Spinal cord (tissue), 10 donors: ENCODE results near the gene ST7L. TPM values are rescaled to one million over a fixed set of nuclear protein-coding genes. Genes with fewer than 3 reads are reported as not detected.

Experiments
- DNase-seq, 6 donors: peaks; one replicate each; pipeline versions ENCODE4 v3.0.0 to v3.0.0-alpha.2; 2013 to 2015; ENCODE audit warnings: low spot score in 6 of 6, low read depth in 4 of 6
- H3K27ac ChIP-seq: one replicate; pipeline ENCODE4 v1.5.1; 2013; ENCODE audit warnings: low read depth, low read length, control low read depth
- H3K27me3 ChIP-seq: one replicate; pipeline ENCODE4 v1.6.1; 2013; ENCODE audit warnings: low read length; ENCODE audit not compliant: control insufficient read depth, insufficient read depth
- H3K36me3 ChIP-seq: one replicate; pipeline ENCODE4 v1.6.1; 2013; ENCODE audit warnings: low read length; ENCODE audit not compliant: control insufficient read depth, insufficient read depth
- H3K4me1 ChIP-seq: one replicate; pipeline ENCODE4 v1.6.1; 2013; ENCODE audit warnings: low read length; ENCODE audit not compliant: control insufficient read depth, insufficient read depth
- H3K4me3 ChIP-seq: one replicate; pipeline ENCODE4 v1.5.1; 2013; ENCODE audit warnings: low read depth, low read length, control low read depth
- H3K9me3 ChIP-seq: one replicate; pipeline ENCODE4 v1.6.1; 2013; ENCODE audit warnings: low read length; ENCODE audit not compliant: control insufficient read depth, insufficient read depth
- WGBS: methylation state at CpG from one replicate; pipeline ENCODE4 v1.1.5; 2013; ENCODE audit warnings: missing lambda C conversion rate; ENCODE audit not compliant: insufficient coverage; 5-methylcytosine and 5-hydroxymethylcytosine counted together
- polyA plus RNA-seq, 2 donors: library from polyadenylated mRNA; unstranded; fragments of 120-200 nt; gene quantifications; one replicate each; pipeline ENCODE4 v1.2.1, GENCODE V29; 2013; ENCODE audit not compliant: insufficient read length in 2 of 2
- total RNA-seq, 2 donors: library from RNA; depleted of rRNA in 1 of 2; stranded (reverse); fragments of 120-200 nt in 1 of 2; fragments of >200 nt in 1 of 2; gene quantifications; one replicate each; pipeline versions ENCODE4 v1.2.3 to v1.2.4, GENCODE V29; 2013 to 2014
- donor health status: healthy.

The ST7L gene
- total and polyA plus RNA-seq, 4 donors: 21.3 to 40.9 (median 27.8) TPM

GRCh38 chr1:112514901-112515300 lies 104.0 kb downstream of the ST7L start:
- no peak for DNase-seq
- 94% methylated on average over 9 of the region's 12 CpGs for WGBS
- no peak overlapping the region for H3K27ac ChIP-seq

GRCh38 chr1:112513112-112513870 lies 105.7 kb downstream of the ST7L start:
- H3K27me3 ChIP-seq: peaks cover 27% of the 10 kb centered on the region
- peaks cover 6% of the 10 kb centered on the region for H3K36me3 ChIP-seq
- H3K9me3 ChIP-seq: no peaks in the 10 kb centered on the region
- DNase-seq: peak in 1 of 6 donors; percentile 48
- WGBS: 42% methylated on average over 4 of the region's 9 CpGs
- no peak overlapping the region for H3K27ac ChIP-seq
- peaks cover 15% of the 10 kb centered on the region for H3K4me1 ChIP-seq
- H3K4me3 ChIP-seq: no peak overlapping the region

More at GRCh38 chr1:112514901-112515300, 104.0 kb downstream of the ST7L start:
- peaks cover 6% of the 10 kb centered on the region for H3K36me3 ChIP-seq
- peaks cover 3% of the 10 kb centered on the region for H3K4me1 ChIP-seq
- peaks cover 13% of the 10 kb centered on the region for H3K27me3 ChIP-seq
- H3K4me3 ChIP-seq: no peak overlapping the region
- H3K9me3 ChIP-seq: no peaks in the 10 kb centered on the region

- peaks cover 41% of the 10 kb centered on the region for H3K27me3 ChIP-seq
- H3K36me3 ChIP-seq: peaks cover 3% of the 10 kb centered on the region
- H3K27ac ChIP-seq: no peak overlapping the region
- DNase-seq: no peak
- no peaks in the 10 kb centered on the region for H3K9me3 ChIP-seq
- H3K4me1 ChIP-seq: peaks cover 22% of the 10 kb centered on the region
- no peak overlapping the region for H3K4me3 ChIP-seq
- WGBS: no CpG with 5 or more reads among the region's 2 CpGs
Observed at GRCh38 chr1:112511897-112512296, 107.0 kb downstream of the ST7L start.

GRCh38 chr1:112510340-112510739 lies 108.6 kb downstream of the ST7L start:
- DNase-seq: no peak
- WGBS: no CpG with 5 or more reads among the region's 7 CpGs
- H3K9me3 ChIP-seq: no peaks in the 10 kb centered on the region
- H3K4me3 ChIP-seq: peak overlapping the region; percentile 1
- no peaks in the 10 kb centered on the region for H3K36me3 ChIP-seq
- no peak overlapping the region for H3K27ac ChIP-seq
- peaks cover 22% of the 10 kb centered on the region for H3K4me1 ChIP-seq
- peaks cover 44% of the 10 kb centered on the region for H3K27me3 ChIP-seq

GRCh38 chr1:112509660-112510178 lies 109.2 kb downstream of the ST7L start:
- Histone ChIP-seq H3K9me3 (no peaks in the 10 kb centered on the region), H3K4me3 (peak overlapping the region; percentile 1), H3K27me3 (peaks cover 44% of the 10 kb centered on the region), H3K36me3 (no peaks in the 10 kb centered on the region), H3K4me1 (peaks cover 22% of the 10 kb centered on the region), H3K27ac (no peak overlapping the region)
- DNase-seq: no peak
- WGBS: 38% methylated on average over 14 of the region's 16 CpGs

GRCh38 chr1:112509005-112509659 lies 109.8 kb downstream of the ST7L start:
- H3K27ac ChIP-seq: no peak overlapping the region
- H3K4me3 ChIP-seq: peak overlapping the region; percentile 30
- DNase-seq: no peak
- 4% methylated on average over 66 of the region's 66 CpGs for whole genome bisulfite sequencing
- no peaks in the 10 kb centered on the region for H3K9me3 ChIP-seq
- H3K36me3 ChIP-seq: no peaks in the 10 kb centered on the region
- H3K27me3 ChIP-seq: peaks cover 50% of the 10 kb centered on the region
- peaks cover 22% of the 10 kb centered on the region for H3K4me1 ChIP-seq

- peak within 1 kb of the TSS; percentile 39 for H3K4me3 ChIP-seq
- H3K9me3 ChIP-seq: no peaks in the 10 kb centered on the region
- H3K27me3 ChIP-seq: peaks cover 53% of the 10 kb centered on the region
- H3K27ac ChIP-seq: peak within 1 kb of the TSS; percentile 27
- peaks cover 22% of the 10 kb centered on the region for H3K4me1 ChIP-seq
- H3K36me3 ChIP-seq: no peaks in the 10 kb centered on the region
- WGBS: under 1% methylated on average over 69 of the region's 69 CpGs
- peak in 2 of 6 donors; percentile 46 to 51 for DNase-seq
Observed at GRCh38 chr1:112508278-112509004, 110.5 kb downstream of the ST7L start, which contains the start of gene WNT2B. Gene WNT2B (plus strand): TSS chr1:112508965. CDS start chr1:112509263, 298 bp downstream.

GRCh38 chr1:112507921-112508277 lies 111.0 kb downstream of the ST7L start:
- WGBS: 0% methylated on average over 9 of the region's 15 CpGs
- Histone ChIP-seq H3K4me3 (peak overlapping the region; percentile 39), H3K4me1 (peaks cover 21% of the 10 kb centered on the region), H3K27ac (peak overlapping the region; percentile 5), H3K27me3 (peaks cover 53% of the 10 kb centered on the region), H3K36me3 (no peaks in the 10 kb centered on the region), H3K9me3 (no peaks in the 10 kb centered on the region)
- peak in 1 of 6 donors; percentile 52 for DNase-seq

- Histone ChIP-seq H3K4me1 (peaks cover 26% of the 10 kb centered on the region), H3K27ac (no peak overlapping the region), H3K4me3 (no peak overlapping the region), H3K9me3 (no peaks in the 10 kb centered on the region), H3K36me3 (no peaks in the 10 kb centered on the region), H3K27me3 (peaks cover 53% of the 10 kb centered on the region)
- no peak for DNase-seq
- WGBS: 14% methylated on average over 1 of the region's 9 CpGs
Observed at GRCh38 chr1:112507336-112507735, 111.6 kb downstream of the ST7L start.
